H9 (cell line): ENCODE data around the gene SLC2A1. TPM values are rescaled to one million over a fixed set of nuclear protein-coding genes. Genes with fewer than 3 reads are reported as not detected.

ENCODE experiments used
- DNase-seq: peaks from one replicate; pipeline ENCODE4 v3.0.0-alpha.2; 2017
- H2AFZ ChIP-seq: one replicate; pipeline ENCODE4 v1.6.1; 2013; ENCODE audit warnings: mild to moderate bottlenecking, low read length, control low read depth, moderate library complexity
- H2AK5ac ChIP-seq: 2 replicates; pipeline ENCODE4 v1.6.1; 2013; ENCODE audit warnings: low read length, control low read depth, mixed read lengths; ENCODE audit not compliant: insufficient read length
- H2BK120ac ChIP-seq: one replicate; pipeline ENCODE4 v1.6.1; 2013; ENCODE audit warnings: low read depth, mild to moderate bottlenecking, low read length, control low read depth, inconsistent platforms; ENCODE audit not compliant: poor library complexity, severe bottlenecking
- H2BK12ac ChIP-seq: 2 replicates; pipeline ENCODE4 v1.6.1; 2013; ENCODE audit warnings: low read length, control low read depth, mixed read lengths, low read depth; ENCODE audit not compliant: insufficient read length
- H2BK15ac ChIP-seq: 2 replicates; pipeline ENCODE4 v1.6.1; 2013; ENCODE audit warnings: low read depth, low read length, control low read depth
- H2BK20ac ChIP-seq: one replicate; pipeline ENCODE4 v1.6.1; 2013; ENCODE audit warnings: low read depth, mild to moderate bottlenecking, low read length, control low read depth, inconsistent platforms; ENCODE audit not compliant: poor library complexity, severe bottlenecking
- H2BK5ac ChIP-seq: 2 replicates; pipeline ENCODE4 v1.6.1; 2013; ENCODE audit warnings: low read length, control low read depth, mixed read lengths; ENCODE audit not compliant: insufficient read length
- H3K14ac ChIP-seq: 2 replicates; pipeline ENCODE4 v1.6.1; 2013; ENCODE audit warnings: low read length, control low read depth; ENCODE audit not compliant: insufficient read depth
- H3K18ac ChIP-seq: 2 replicates; pipeline ENCODE4 v1.6.1; 2013; ENCODE audit warnings: low read depth, mild to moderate bottlenecking, mixed read lengths, low read length, control low read depth; ENCODE audit not compliant: insufficient read length
- H3K23ac ChIP-seq: 2 replicates; pipeline ENCODE4 v1.6.1; 2013; ENCODE audit warnings: low read length, control low read depth, mixed read lengths, low read depth; ENCODE audit not compliant: insufficient read length
- H3K23me2 ChIP-seq: 2 replicates; pipeline ENCODE4 v1.6.1; 2013; ENCODE audit warnings: low read depth, mild to moderate bottlenecking, mixed read lengths, low read length, control low read depth; ENCODE audit not compliant: insufficient read length, poor library complexity, severe bottlenecking
- H3K27ac ChIP-seq: 2 replicates; pipeline ENCODE4 v1.5.1; 2013; ENCODE audit warnings: low read length, control low read depth, mixed read lengths, low read depth; ENCODE audit not compliant: insufficient read length
- H3K27me3 ChIP-seq: 2 replicates; pipeline ENCODE4 v1.6.1; 2013; ENCODE audit warnings: low read length, control low read depth, inconsistent platforms; ENCODE audit not compliant: insufficient read depth
- H3K4ac ChIP-seq: 2 replicates; pipeline ENCODE4 v1.6.1; 2013; ENCODE audit warnings: low read depth, mild to moderate bottlenecking, control low read depth, inconsistent platforms, low read length, moderate library complexity
- H3K4me1 ChIP-seq: 2 replicates; pipeline ENCODE4 v1.6.1; 2013; ENCODE audit warnings: low read length, control low read depth, inconsistent platforms; ENCODE audit not compliant: insufficient read depth
- H3K4me2 ChIP-seq: 2 replicates; pipeline ENCODE4 v1.6.1; 2013; ENCODE audit warnings: low read length, control low read depth, mixed read lengths; ENCODE audit not compliant: insufficient read length, insufficient read depth
- H3K56ac ChIP-seq: 2 replicates; pipeline ENCODE4 v1.6.1; 2013; ENCODE audit warnings: low read depth, mild to moderate bottlenecking, mixed read lengths, low read length, control low read depth; ENCODE audit not compliant: insufficient read length
- H3K79me1 ChIP-seq: 2 replicates; pipeline ENCODE4 v1.6.1; 2013; ENCODE audit warnings: low read depth, mild to moderate bottlenecking, moderate library complexity, low read length, control low read depth, inconsistent platforms; ENCODE audit not compliant: insufficient read depth, poor library complexity, severe bottlenecking
- H3K79me2 ChIP-seq: 2 replicates; pipeline ENCODE4 v1.6.1; 2013; ENCODE audit warnings: low read length, control low read depth, inconsistent platforms; ENCODE audit not compliant: insufficient read depth
- H3K9ac ChIP-seq: 2 replicates; pipeline ENCODE4 v1.6.1; 2013; ENCODE audit warnings: low read length, control low read depth, mixed read lengths; ENCODE audit not compliant: insufficient read length; ENCODE audit errors: extremely low read depth
- H3K9me3 ChIP-seq: one replicate; pipeline ENCODE4 v1.6.1; 2013; ENCODE audit warnings: low read depth, low read length, inconsistent platforms; ENCODE audit not compliant: control insufficient read depth
- H3T11ph ChIP-seq: one replicate; pipeline ENCODE4 v1.6.1; 2013; ENCODE audit warnings: mild to moderate bottlenecking, low read length, control low read depth, inconsistent platforms
- H4K20me1 ChIP-seq: one replicate; pipeline ENCODE4 v1.6.1; 2013; ENCODE audit not compliant: control insufficient read depth, insufficient read length, insufficient read depth
- H4K5ac ChIP-seq: 2 replicates; pipeline ENCODE4 v1.6.1; 2013; ENCODE audit warnings: low read depth, mild to moderate bottlenecking, mixed read lengths, low read length, control low read depth; ENCODE audit not compliant: insufficient read length
- H4K8ac ChIP-seq: replicated peaks from 2 replicates; pipeline ENCODE4 v1.6.1; 2013; ENCODE audit warnings: low read length, control low read depth, mixed read lengths, low read depth; ENCODE audit not compliant: insufficient read length
- H4K91ac ChIP-seq: 2 replicates; pipeline ENCODE4 v1.6.1; 2013; ENCODE audit warnings: low read depth, mild to moderate bottlenecking, moderate library complexity, mixed read lengths, low read length, control low read depth; ENCODE audit not compliant: insufficient read length
- H3K27ac Mint-ChIP-seq, 3 experiments: 2 replicates in 2 of 3; 3 replicates in 1 of 3; pipeline ENCODE4 v1.8.0; 2020 to 2021; ENCODE audit warnings: mixed read lengths in 3 of 3, mild to moderate bottlenecking in 1 of 3, moderate library complexity in 1 of 3
- H3K27me3 Mint-ChIP-seq: 2 replicates; pipeline ENCODE4 v1.8.0; 2021; ENCODE audit warnings: low read depth, mild to moderate bottlenecking, moderate library complexity, mixed read lengths
- H3K36me3 Mint-ChIP-seq, 3 experiments: 2 replicates in 2 of 3; 3 replicates in 1 of 3; pipeline ENCODE4 v1.8.0; 2020 to 2021; ENCODE audit warnings: low read depth in 3 of 3, mixed read lengths in 3 of 3; ENCODE audit not compliant: insufficient read depth in 1 of 3
- H3K4me1 Mint-ChIP-seq, 2 experiments: 2 replicates each; pipeline ENCODE4 v1.8.0; 2020; ENCODE audit warnings: mixed read lengths in 2 of 2
- H3K4me3 Mint-ChIP-seq, 2 experiments: 2 replicates in 1 of 2; 3 replicates in 1 of 2; pipeline ENCODE4 v1.8.0; 2020 to 2021; ENCODE audit warnings: mild to moderate bottlenecking in 2 of 2, mixed read lengths in 2 of 2, moderate library complexity in 1 of 2
- H3K9me3 Mint-ChIP-seq, 2 experiments: 2 replicates in 1 of 2; 3 replicates in 1 of 2; pipeline ENCODE4 v1.8.0; 2020; ENCODE audit warnings: mild to moderate bottlenecking in 2 of 2, mixed read lengths in 2 of 2, moderate library complexity in 1 of 2
- WGBS: extraction: QIAGEN DNeasy Blood & Tissue Kit; methylation state at CpG from one replicate; pipeline ENCODE4 v1.1.7; 2013; ENCODE audit warnings: missing lambda C conversion rate, low lambda C conversion rate, mixed read lengths; ENCODE audit not compliant: insufficient read length; ENCODE audit errors: extremely low coverage; 5-methylcytosine and 5-hydroxymethylcytosine counted together
- total RNA-seq: library from RNA; stranded (reverse); gene quantifications from 2 replicates; pipeline ENCODE4 v1.2.1, GENCODE V29; 2021
- TF ChIP-seq, protein P1 (sequence below): fragments of 200-600 bp; sonication (generic); conservative IDR thresholded peaks from 3 replicates; pipeline ENCODE4 v1.8.0; 2021; ENCODE audit warnings: antibody characterized with exemption, mild to moderate bottlenecking

The SLC2A1 gene
- total RNA-seq, 1 experiment from 2014 or later = 186 TPM

DNA sequence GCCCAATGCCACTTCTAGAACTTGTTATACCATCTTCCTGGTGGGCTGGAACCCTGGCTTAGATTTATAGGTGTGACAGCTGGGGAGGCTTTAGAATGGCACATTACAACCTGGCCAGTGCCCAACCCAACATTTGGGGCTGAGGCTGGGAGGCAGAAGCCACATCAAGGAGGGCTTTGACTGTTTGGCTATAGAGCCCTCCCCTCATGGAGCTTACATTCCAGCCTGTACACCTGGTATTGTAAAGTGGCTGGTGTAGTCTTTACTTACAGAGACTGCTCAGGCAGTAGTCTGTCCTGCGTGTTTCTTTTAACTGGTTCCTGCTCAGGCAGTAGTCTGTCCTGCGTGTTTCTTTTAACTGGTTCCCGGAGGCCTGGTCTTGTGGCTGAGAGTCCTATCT is 10.0 kb upstream of the SLC2A1 start:
- H2AFZ ChIP-seq = no peak overlapping the region
- no peak overlapping the region for H2BK5ac ChIP-seq
- H3K4ac ChIP-seq = no peak overlapping the region; the same call in 1 of the 2 replicates
- no peak for DNase-seq
- H3K27ac ChIP-seq = no peak overlapping the region
- H2BK12ac ChIP-seq = no peak overlapping the region
- Mint-ChIP-seq H3K27me3 (no peaks in the 10 kb centered on the region), H3K9me3 (no peaks in the 10 kb centered on the region), H3K36me3 (peaks cover 5 to 20% (median 15%) of the 10 kb centered on the region in 3 experiments; a peak in 6 of 7 replicates), H3K4me1 (peaks cover 17 to 21% of the 10 kb centered on the region in 2 experiments), H3K4me3 (no peak overlapping the region), H3K27ac (0 out of 7 replicates have a peak overlapping the region, but pooled peaks of 1 of the 3 experiments have one; percentile 44)
- H3K18ac ChIP-seq = no peak overlapping the region
- H4K20me1 ChIP-seq = no peaks in the 10 kb centered on the region
- H2BK20ac ChIP-seq = no peak overlapping the region
- H3K23ac ChIP-seq = no peak overlapping the region
- TF ChIP-seq, protein P1, sequence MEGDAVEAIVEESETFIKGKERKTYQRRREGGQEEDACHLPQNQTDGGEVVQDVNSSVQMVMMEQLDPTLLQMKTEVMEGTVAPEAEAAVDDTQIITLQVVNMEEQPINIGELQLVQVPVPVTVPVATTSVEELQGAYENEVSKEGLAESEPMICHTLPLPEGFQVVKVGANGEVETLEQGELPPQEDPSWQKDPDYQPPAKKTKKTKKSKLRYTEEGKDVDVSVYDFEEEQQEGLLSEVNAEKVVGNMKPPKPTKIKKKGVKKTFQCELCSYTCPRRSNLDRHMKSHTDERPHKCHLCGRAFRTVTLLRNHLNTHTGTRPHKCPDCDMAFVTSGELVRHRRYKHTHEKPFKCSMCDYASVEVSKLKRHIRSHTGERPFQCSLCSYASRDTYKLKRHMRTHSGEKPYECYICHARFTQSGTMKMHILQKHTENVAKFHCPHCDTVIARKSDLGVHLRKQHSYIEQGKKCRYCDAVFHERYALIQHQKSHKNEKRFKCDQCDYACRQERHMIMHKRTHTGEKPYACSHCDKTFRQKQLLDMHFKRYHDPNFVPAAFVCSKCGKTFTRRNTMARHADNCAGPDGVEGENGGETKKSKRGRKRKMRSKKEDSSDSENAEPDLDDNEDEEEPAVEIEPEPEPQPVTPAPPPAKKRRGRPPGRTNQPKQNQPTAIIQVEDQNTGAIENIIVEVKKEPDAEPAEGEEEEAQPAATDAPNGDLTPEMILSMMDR = no peak
- H2BK15ac ChIP-seq = no peak overlapping the region
- H4K91ac ChIP-seq = no peak overlapping the region
- H3K79me2 ChIP-seq = no peaks in the 10 kb centered on the region
- H3K4me1 ChIP-seq = peaks cover under 1% of the 10 kb centered on the region; the same call in 1 of the 2 replicates
- H3K79me1 ChIP-seq = no peaks in the 10 kb centered on the region
- H4K5ac ChIP-seq = no peak overlapping the region
- no peak overlapping the region for H3K56ac ChIP-seq
- no peak overlapping the region for H3K4me2 ChIP-seq
- no peak overlapping the region for H2AK5ac ChIP-seq
- H3K27me3 ChIP-seq = no peaks in the 10 kb centered on the region
- H3K23me2 ChIP-seq = no peaks in the 10 kb centered on the region
- H3K9me3 ChIP-seq = no peaks in the 10 kb centered on the region
- H4K8ac ChIP-seq = no peak overlapping the region
- no peak overlapping the region for H3K14ac ChIP-seq
- no peak overlapping the region for H3T11ph ChIP-seq
- no peak overlapping the region for H2BK120ac ChIP-seq
- H3K9ac ChIP-seq = no peak overlapping the region
- WGBS = no CpG with 5 or more reads among the region's 3 CpGs
